IgD-negative memory B cell (primary cell): ENCODE results near the gene GSTM2. TPM values are rescaled to one million over a fixed set of nuclear protein-coding genes. Genes with fewer than 3 reads are reported as not detected.
A peak's percentile ranks its signal among the peaks of the same experiment; 100 is the strongest.
"Not testable (repeated sequence)": the region's sequence is repeated elsewhere in the genome, so short reads cannot be mapped to it uniquely, and the experiment has no call there.

Experiments used
- H3K27ac Mint-ChIP-seq, 3 donors: one replicate each; pipeline ENCODE4 v1.8.0; 2020 to 2022; ENCODE audit warnings: mild to moderate bottlenecking in 3 of 3, mixed read lengths in 3 of 3, moderate library complexity in 1 of 3
- H3K27me3 Mint-ChIP-seq: one replicate; pipeline ENCODE4 v1.8.0; 2021; ENCODE audit warnings: mixed read lengths
- H3K36me3 Mint-ChIP-seq: one replicate; pipeline ENCODE4 v1.8.0; 2020; ENCODE audit warnings: mild to moderate bottlenecking, mixed read lengths
- H3K4me1 Mint-ChIP-seq, 3 donors: one replicate each; pipeline ENCODE4 v1.8.0; 2020 to 2022; ENCODE audit warnings: mixed read lengths in 3 of 3, mild to moderate bottlenecking in 1 of 3
- H3K4me3 Mint-ChIP-seq, 4 donors: one replicate each; pipeline ENCODE4 v1.8.0; 2020 to 2022; ENCODE audit warnings: mild to moderate bottlenecking in 4 of 4, mixed read lengths in 4 of 4, moderate library complexity in 3 of 4
- H3K9me3 Mint-ChIP-seq, 3 donors: one replicate each; pipeline ENCODE4 v1.8.0; 2020 to 2021; ENCODE audit warnings: mixed read lengths in 3 of 3, mild to moderate bottlenecking in 1 of 3
- polyA plus RNA-seq: library from polyadenylated mRNA; unstranded; fragments of 300-500 nt; fragmentation: Illumina TruSeq; gene quantifications from one replicate; pipeline ENCODE4 v1.2.3, GENCODE V29; 2021

The GSTM2 gene
- polyA plus RNA-seq, 1 donor from 2014 or later, result 11.6 TPM

GRCh38 chr1:109650609-109651008 is 17.2 kb upstream of the GSTM2 start:
- peaks cover 6 to 15% (median 9%) of the 10 kb centered on the region in 3 donors for H3K4me1 Mint-ChIP-seq
- no peak overlapping the region for H3K4me3 Mint-ChIP-seq
- H3K9me3 Mint-ChIP-seq, result no peaks in the 10 kb centered on the region
- H3K27me3 Mint-ChIP-seq, result peaks cover 9% of the 10 kb centered on the region
- H3K36me3 Mint-ChIP-seq, result no peaks in the 10 kb centered on the region
- no peak overlapping the region for H3K27ac Mint-ChIP-seq

GRCh38 chr1:109652402-109652801 is 15.5 kb upstream of the GSTM2 start:
- Mint-ChIP-seq H3K4me1 (peaks cover 7 to 19% (median 13%) of the 10 kb centered on the region in 3 donors), H3K36me3 (no peaks in the 10 kb centered on the region), H3K27ac (no peak overlapping the region), H3K9me3 (no peaks in the 10 kb centered on the region), H3K4me3 (peak overlapping the region in 1 of 4 donors; percentile 44), H3K27me3 (peaks cover 9% of the 10 kb centered on the region)

GRCh38 chr1:109653306-109653705 is 14.6 kb upstream of the GSTM2 start:
- H3K9me3 Mint-ChIP-seq, result no peaks in the 10 kb centered on the region
- H3K36me3 Mint-ChIP-seq, result peaks cover 1% of the 10 kb centered on the region
- H3K4me1 Mint-ChIP-seq, result peaks cover 9 to 19% (median 13%) of the 10 kb centered on the region in 3 donors
- H3K27ac Mint-ChIP-seq, result peak overlapping the region in 1 of 3 donors; percentile 10
- H3K4me3 Mint-ChIP-seq, result peak overlapping the region; percentile 21 to 63 (median 56)
- peaks cover 9% of the 10 kb centered on the region for H3K27me3 Mint-ChIP-seq

- Mint-ChIP-seq H3K4me1 (peaks cover 7 to 19% (median 18%) of the 10 kb centered on the region in 3 donors), H3K4me3 (peak overlapping the region in 2 of 4 donors; percentile 91 to 95), H3K36me3 (peaks cover 1% of the 10 kb centered on the region), H3K27me3 (peaks cover 9% of the 10 kb centered on the region), H3K27ac (peak overlapping the region in 2 of 3 donors; percentile 71 to 89), H3K9me3 (no peaks in the 10 kb centered on the region)
These were observed 13.3 kb upstream of the GSTM2 start for GRCh38 chr1:109654519-109654918.

- peaks cover 7 to 18% (median 18%) of the 10 kb centered on the region in 3 donors for H3K4me1 Mint-ChIP-seq
- H3K4me3 Mint-ChIP-seq, result peak within 1 kb of the TSS; percentile 89 to 97 (median 93)
- H3K36me3 Mint-ChIP-seq, result peaks cover 1% of the 10 kb centered on the region
- H3K27ac Mint-ChIP-seq, result peak within 1 kb of the TSS; percentile 71 to 96 (median 89)
- H3K9me3 Mint-ChIP-seq, result no peaks in the 10 kb centered on the region
- peaks cover 6% of the 10 kb centered on the region for H3K27me3 Mint-ChIP-seq
These were observed 12.0 kb upstream of the GSTM2 start, which contains the start of gene GSTM4 for GRCh38 chr1:109655615-109656519. TSS of gene GSTM4 (plus strand) at chr1:109656099. CDS start at chr1:109656390, 291 bp downstream.

- Mint-ChIP-seq H3K27me3 (peaks cover 6% of the 10 kb centered on the region), H3K36me3 (peaks cover 1% of the 10 kb centered on the region), H3K4me3 (peak overlapping the region in 3 of 4 donors; percentile 77 to 95 (median 89)), H3K9me3 (no peaks in the 10 kb centered on the region), H3K27ac (peak overlapping the region in 1 of 3 donors; percentile 62), H3K4me1 (peaks cover 7 to 18% (median 18%) of the 10 kb centered on the region in 3 donors)
These were observed 10.5 kb upstream of the GSTM2 start for GRCh38 chr1:109657395-109657794.

GRCh38 chr1:109657970-109658369 is 9.9 kb upstream of the GSTM2 start:
- Mint-ChIP-seq H3K36me3 (peaks cover 2% of the 10 kb centered on the region), H3K4me3 (peak overlapping the region in 2 of 4 donors; percentile 33 to 89), H3K4me1 (peaks cover 7 to 18% (median 18%) of the 10 kb centered on the region in 3 donors), H3K27me3 (peaks cover 6% of the 10 kb centered on the region), H3K27ac (no peak overlapping the region), H3K9me3 (no peaks in the 10 kb centered on the region)

GRCh38 chr1:109658533-109659042 is 9.3 kb upstream of the GSTM2 start:
- Mint-ChIP-seq H3K9me3 (no peaks in the 10 kb centered on the region), H3K27me3 (peaks cover 5% of the 10 kb centered on the region), H3K27ac (peak overlapping the region in 1 of 3 donors; percentile 67), H3K36me3 (peaks cover 2% of the 10 kb centered on the region), H3K4me3 (peak overlapping the region in 3 of 4 donors; percentile 41 to 89 (median 45)), H3K4me1 (peaks cover 7 to 18% (median 16%) of the 10 kb centered on the region in 3 donors)

- H3K4me3 Mint-ChIP-seq, result peak overlapping the region in 1 of 4 donors; percentile 58
- H3K36me3 Mint-ChIP-seq, result peaks cover 2% of the 10 kb centered on the region
- H3K4me1 Mint-ChIP-seq, result peaks cover 7 to 18% (median 16%) of the 10 kb centered on the region in 3 donors
- no peak overlapping the region for H3K27ac Mint-ChIP-seq
- H3K27me3 Mint-ChIP-seq, result peaks cover 3% of the 10 kb centered on the region
- H3K9me3 Mint-ChIP-seq, result no peaks in the 10 kb centered on the region
These were observed 8.7 kb upstream of the GSTM2 start for GRCh38 chr1:109659145-109659544.

GRCh38 chr1:109659997-109660690 is 7.7 kb upstream of the GSTM2 start:
- Mint-ChIP-seq H3K9me3 (no peaks in the 10 kb centered on the region), H3K4me1 (peaks cover 7 to 13% (median 9%) of the 10 kb centered on the region in 3 donors), H3K36me3 (peaks cover 2% of the 10 kb centered on the region), H3K27ac (no peak overlapping the region), H3K4me3 (peak overlapping the region in 1 of 4 donors; percentile 58), H3K27me3 (no peaks in the 10 kb centered on the region)

- not testable (repeated sequence) for H3K4me1 Mint-ChIP-seq, H3K4me3 Mint-ChIP-seq, H3K9me3 Mint-ChIP-seq, H3K36me3 Mint-ChIP-seq, H3K27ac Mint-ChIP-seq, H3K27me3 Mint-ChIP-seq
These were observed 7.2 kb upstream of the GSTM2 start for GRCh38 chr1:109660691-109661026.

- Mint-ChIP-seq H3K4me1 (peaks cover 2 to 4% (median 3%) of the 10 kb centered on the region in 3 donors), H3K36me3 (peaks cover 2% of the 10 kb centered on the region), H3K4me3 (no peak overlapping the region), H3K9me3 (no peaks in the 10 kb centered on the region), H3K27me3 (no peaks in the 10 kb centered on the region), H3K27ac (no peak overlapping the region)
These were observed 6.5 kb upstream of the GSTM2 start for GRCh38 chr1:109661391-109661790.

- no peak overlapping the region for H3K27ac Mint-ChIP-seq
- H3K9me3 Mint-ChIP-seq, result no peaks in the 10 kb centered on the region
- peaks cover 6% of the 10 kb centered on the region for H3K36me3 Mint-ChIP-seq
- no peaks in the 10 kb centered on the region for H3K27me3 Mint-ChIP-seq
- H3K4me3 Mint-ChIP-seq, result no peak overlapping the region
- H3K4me1 Mint-ChIP-seq, result peaks cover 0 to 10% (median 8%) of the 10 kb centered on the region in 3 donors
These were observed 3.2 kb upstream of the GSTM2 start for GRCh38 chr1:109664671-109665070.

GRCh38 chr1:109668123-109668775 is 392 bp downstream of the GSTM2 start:
- peak overlapping the region in 1 of 3 donors; percentile 75 for H3K27ac Mint-ChIP-seq
- no peaks in the 10 kb centered on the region for H3K27me3 Mint-ChIP-seq

More at GRCh38 chr1:109668123-109668775, 392 bp downstream of the GSTM2 start:
- H3K36me3 Mint-ChIP-seq, result peaks cover 8% of the 10 kb centered on the region
- H3K9me3 Mint-ChIP-seq, result no peaks in the 10 kb centered on the region
- H3K4me3 Mint-ChIP-seq, result peak overlapping the region; percentile 42 to 91 (median 82)
- peaks cover 0 to 12% (median 8%) of the 10 kb centered on the region in 3 donors for H3K4me1 Mint-ChIP-seq
